HG02885 (cell line): Measurements from ENCODE around the gene OSTF1.

Experiments used
- ATAC-seq: cut with Tn5 transposase; IDR thresholded peaks from one replicate; pipeline ENCODE4 v1.9.1; 2021; ENCODE audit warnings: mild to moderate bottlenecking; ENCODE audit not compliant: unreplicated experiment, poor library complexity

The OSTF1 gene

DNA sequence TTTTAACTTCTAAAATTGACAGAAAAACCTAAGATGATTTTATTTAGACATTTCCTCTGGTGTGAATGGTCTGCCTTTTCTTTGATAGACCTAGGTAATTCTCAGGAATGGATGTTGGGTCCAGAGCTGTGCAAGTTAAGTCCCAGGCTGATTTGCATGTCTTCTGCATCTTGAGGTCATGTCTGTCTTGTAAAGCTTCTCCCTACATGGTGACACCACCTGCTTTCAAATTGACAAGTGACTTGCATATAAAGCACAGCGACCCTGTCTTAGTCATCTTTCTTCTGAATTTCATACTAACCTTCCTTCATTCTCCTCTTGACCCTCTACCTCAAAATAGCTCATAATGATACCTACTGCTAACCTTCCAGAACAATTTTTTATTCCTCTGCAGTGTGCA lies 29.2 kb downstream of the OSTF1 start:
- no peak for ATAC-seq

DNA sequence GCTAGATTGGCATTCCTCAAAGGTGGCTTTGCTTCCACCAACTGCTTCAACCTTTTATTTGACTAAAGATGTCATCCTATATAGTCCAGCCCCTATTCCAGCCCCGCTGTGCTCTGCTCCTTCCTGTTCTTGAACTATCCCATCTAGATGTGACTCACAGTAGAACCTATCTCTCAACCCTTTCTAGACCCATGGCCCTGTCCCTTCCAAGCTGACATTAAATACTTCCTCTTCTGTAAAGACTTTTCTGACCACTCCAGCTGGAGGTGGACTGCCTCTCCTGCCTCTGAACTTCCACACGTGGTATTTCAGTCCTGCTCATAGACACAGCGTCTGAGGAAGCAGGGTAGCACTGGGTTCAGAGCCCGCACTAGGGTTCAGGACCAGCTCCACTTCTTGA lies 32.4 kb downstream of the OSTF1 start:
- ATAC-seq, result no peak

DNA sequence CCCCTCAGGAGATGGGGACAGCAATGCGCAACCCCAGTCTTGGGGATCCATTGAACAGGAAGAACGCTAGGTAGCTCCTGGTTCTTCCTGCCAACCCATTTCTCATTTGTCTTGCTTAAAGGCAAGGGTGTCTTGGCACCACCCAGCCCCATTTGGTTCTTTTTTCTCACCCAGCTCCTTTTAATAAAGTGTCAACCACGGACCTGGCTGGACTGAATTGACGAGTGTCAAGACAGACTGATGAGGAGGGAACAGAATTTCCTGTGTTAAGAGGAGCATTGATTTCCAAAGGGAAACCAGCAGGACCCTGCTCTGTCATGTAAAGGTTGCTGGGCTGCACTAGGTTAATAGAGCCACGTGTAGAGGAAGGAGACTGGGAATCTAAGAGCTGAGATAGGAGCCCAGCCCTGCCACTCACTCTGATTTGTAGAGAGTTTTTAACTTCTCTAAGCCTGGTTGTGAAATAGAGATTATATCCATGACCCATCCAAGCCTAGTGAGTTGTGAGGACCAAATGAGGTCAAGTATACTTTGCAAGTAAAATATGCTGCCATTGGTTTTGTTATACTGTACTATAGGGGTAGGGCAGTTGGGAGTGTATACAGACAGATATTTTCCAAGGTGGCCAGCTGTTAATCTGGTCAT lies 33.7 kb downstream of the OSTF1 start:
- no peak for ATAC-seq

DNA sequence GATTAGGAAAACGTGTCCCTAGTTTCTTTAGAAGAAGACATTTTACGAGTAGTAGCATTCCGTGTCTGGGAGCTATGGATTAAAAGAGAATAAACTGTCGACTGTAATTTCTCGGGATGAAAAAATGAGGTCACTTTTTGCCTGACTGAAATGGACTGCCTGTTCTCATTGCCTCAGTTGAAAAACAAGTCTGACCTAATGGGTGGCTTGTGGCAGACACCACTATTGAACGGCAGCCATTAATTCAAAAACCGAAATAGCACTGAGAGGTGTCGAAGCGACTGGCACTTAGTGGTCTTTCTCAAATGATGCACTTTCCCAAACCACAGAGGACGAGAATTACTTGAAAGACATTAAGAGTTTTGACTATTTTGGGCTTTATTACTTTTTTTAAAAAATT lies 35.4 kb downstream of the OSTF1 start:
- no peak for ATAC-seq

DNA sequence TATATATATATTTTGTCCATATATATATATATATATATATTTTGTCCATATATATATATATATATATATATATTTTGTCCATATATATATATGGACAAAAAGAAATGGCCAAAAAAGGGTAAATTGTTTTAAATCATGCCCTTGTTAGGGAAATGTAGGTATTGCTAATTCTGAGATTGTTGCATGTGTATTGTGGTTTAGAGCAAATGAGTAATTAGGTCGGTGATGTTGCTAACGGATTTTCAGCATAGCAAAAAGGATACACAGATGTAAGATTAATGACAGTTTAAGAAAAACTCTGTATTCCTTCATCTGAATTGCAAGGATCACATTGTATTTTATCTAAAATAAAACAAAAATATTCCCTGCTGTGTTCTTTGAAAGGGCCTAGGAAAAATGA lies 40.2 kb downstream of the OSTF1 start:
- peak; percentile 51 for ATAC-seq

DNA sequence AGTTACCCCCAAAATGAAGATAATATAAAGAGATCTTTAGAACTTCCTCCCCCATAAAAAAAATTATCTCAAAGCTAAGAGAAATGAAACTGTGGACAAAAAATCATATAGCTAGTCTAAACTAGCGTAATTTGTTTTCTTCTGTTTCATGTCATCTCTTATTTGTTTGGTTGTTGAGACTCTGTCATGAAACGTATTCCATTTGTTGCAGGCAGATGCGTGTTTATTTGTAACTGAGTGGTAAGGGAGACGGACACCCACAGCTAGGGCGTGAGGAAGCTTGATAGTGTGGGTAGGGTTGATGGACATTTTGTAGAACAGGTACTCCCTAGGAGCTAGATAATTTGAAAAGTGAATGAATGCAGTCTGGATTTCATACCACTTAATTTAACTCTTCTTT lies 41.9 kb downstream of the OSTF1 start:
- ATAC-seq, result no peak

DNA sequence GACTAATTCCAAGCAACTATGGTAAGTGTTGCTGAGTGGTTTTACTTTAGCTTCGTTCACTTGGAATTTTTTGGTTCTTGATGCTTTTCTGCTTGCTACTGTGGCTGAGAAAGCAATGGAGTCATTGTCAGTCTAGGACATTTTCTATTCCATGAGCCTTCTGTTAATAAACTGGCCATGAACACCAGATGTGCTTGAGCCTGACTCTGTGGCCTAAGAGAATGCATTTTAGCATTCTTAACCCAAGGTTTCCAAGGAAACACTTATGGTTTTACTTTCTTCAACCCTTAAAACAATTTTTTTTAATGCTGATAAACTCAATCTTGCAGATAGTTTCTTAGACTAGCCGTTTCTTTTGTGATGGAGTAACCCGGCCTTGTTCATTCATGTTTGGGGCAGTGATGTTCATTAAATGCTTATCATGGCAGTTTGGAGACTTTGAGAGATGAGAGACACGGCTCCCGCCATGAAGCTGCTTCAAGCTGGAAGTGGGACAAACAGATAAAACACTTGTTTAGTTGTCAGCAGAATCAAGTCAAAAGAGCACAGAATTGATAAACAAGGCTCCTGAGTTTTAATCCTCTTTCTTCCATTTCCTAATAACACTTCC lies 42.4 kb downstream of the OSTF1 start:
- no peak for ATAC-seq

DNA sequence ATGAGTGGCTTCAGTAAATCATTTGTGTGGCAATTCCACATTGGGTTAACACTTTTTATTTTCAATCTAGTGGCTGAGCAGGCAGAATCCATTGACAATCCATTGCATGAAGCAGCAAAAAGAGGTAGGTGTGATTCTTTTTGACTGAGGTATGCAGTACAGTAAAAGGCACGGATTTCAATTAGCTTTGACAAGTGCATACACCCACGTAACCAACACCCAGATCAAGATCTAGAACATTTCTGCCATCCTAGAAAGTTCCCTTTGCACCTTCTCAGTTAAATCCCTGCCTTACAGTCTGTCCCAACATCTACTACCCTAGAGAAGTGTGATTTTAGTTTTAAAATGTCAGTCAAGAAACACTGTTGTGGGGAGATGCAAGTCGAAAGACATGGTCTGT lies 43.4 kb downstream of the OSTF1 start:
- ATAC-seq, result no peak

DNA sequence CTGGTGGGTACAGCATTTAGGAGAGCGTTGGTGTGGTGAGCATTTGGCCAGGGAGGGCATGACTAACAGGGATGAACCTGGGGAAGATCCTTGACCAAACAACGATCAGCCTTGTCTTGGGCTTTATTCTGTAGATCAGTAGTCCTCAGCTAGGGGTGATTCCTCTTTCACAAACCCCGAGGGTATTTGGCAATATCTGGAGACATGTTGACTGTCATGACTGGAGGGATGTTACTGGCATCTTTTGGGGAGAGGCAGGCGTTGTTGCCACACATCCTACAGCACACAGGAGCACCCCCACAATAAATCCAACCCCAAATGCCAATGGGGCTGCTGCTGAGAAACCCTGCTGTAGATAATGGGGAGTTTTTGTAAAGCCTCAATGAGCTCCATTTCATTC lies 43.9 kb downstream of the OSTF1 start:
- no peak for ATAC-seq

DNA sequence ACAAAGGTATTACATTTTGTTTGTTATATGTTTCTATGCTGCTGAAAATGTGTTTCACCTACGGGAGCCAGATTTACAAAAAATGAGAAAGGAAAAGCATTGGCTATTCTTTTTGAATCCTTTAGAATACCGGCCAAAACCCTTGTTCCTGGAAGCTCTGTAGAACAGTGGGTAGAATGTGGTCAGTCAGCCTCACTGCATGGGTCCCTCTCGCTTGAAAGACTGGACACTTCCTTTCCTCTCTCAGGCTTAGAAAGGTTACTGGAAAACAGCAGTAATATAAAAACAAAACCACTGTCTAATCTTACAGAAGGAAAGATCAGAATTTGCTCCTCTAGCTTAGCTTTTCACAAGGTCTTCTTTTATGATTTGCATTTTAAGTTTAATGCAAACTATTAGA lies 45.1 kb downstream of the OSTF1 start:
- no peak for ATAC-seq

DNA sequence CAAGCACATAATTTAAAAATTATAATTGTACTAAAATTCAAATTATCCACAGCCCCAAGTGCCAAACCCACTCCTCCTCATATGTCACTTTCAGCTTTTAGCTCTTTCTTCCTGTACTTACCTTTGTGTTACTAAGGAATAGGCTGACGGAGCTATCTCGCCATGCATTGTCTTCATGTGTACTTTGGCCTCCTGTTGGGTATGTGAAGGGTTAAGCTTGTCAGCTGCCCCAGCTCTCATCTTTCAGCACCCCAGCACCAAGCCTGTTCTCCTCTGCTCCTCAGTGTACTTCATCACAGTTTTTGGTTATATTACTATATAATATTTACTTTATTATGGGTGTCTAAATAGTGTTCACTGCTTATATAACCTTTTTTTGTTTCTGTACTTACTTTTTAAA lies 46.2 kb downstream of the OSTF1 start:
- ATAC-seq, result no peak

DNA sequence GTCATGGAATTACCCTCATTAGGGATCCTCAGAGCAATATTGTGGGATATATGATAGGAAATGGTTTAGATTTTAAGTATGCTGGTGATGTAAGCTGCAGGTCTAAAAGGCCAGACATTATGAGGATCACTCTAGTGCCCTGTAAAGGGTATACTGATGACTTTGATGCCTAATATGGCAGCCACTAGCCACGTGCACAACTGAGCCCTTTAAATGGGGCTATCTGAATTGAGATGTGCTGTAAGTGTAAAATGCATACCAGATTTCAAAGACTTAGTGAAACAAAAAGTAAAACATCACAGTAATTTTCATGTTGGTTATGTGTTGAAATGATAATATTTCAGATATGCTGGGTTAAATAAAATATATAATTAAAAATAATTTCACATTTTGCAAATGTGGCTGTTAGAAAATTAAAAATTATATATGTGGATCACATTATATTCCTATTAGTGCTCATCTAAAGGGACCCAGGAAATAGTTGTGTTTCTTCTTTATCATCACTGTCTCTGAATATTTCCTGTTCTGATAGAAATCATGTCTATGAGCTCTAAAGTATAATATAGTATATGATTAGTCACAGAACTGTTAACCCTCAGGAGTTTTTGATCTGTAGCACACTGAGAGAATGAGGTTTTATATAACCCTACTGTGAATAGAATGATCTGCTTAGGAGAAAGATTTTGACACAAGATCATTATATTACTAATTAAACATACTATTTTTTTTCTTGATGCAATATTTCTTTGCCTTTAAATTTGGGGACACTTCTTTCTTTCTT lies 50.1 kb downstream of the OSTF1 start:
- ATAC-seq, result no peak

DNA sequence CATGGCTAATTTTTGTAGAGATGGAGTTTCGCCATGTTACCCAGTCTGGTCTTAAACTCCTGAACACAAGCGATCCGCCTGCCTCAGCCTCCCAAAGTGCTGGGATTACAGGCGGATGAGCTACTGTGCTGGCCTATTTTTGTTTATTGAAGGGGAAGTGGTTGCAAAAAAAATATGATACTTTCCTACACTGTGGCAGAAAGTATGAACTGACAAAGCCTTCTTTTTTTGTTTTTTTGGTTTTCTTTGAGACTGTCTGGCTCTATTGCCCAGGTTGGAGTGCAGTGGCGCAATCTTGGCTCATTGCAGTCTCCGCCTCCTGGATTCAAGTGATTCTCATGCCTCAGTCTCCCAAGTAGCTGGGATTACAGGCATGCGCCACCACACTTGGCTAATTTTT lies 50.9 kb downstream of the OSTF1 start:
- no peak for ATAC-seq

DNA sequence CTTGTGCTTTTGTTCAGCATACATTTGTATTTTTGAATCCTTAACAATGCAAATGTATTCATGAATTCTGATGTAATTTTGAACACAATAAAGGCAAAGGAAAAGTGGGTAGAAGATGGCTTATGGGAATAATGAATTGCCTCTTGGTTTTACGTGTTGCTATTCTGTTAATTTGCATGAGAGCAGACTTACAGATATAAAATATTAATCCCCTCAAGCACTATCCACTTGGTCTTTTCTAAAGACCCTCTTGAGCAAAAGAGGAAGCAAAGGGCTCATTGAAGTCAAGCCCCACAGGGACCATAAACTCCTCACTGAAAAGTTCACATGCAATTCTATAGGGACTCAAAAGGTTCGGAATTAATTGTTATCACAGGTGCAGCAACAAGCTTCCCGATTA lies 51.9 kb downstream of the OSTF1 start:
- no peak for ATAC-seq

DNA sequence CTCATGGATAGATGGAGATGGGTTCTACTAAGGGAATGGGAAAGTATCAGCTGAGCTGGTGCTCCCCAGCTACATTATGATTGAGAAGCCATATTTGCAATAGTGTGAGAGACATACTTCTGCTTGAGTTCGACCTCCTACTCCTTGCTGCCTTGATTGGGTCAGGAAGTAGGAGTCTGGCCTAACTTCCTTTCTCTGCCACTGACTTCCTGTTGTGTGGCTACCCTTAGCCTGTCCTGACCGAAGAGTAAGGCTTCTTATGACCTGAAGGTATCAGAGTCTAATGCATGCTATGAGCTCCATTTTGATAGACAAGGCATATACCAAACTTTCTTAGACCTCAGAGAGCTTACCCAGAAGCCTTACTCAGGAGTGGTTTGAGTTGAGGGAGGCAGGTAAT lies 53.9 kb downstream of the OSTF1 start:
- peak; percentile 55 for ATAC-seq

DNA sequence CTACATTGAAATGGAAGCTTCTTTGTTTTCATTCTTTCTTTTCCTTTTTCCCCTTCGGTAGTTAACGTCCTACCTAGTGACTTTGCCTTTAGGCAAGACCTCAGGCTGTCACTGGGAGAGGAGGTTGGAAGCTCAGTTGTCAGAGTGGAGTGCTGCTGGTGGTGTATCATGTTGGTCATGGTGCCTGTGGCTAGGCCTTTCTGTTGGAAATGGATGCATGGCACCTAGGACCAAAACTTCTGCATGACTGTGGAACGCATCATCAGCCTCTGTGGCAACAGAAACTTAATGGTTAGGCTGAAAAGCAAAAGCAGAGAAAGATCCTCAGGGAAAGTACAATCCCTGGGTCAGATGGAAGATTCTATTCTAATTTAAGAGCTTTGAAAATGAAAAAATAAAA lies 57.9 kb downstream of the OSTF1 start:
- no peak for ATAC-seq

DNA sequence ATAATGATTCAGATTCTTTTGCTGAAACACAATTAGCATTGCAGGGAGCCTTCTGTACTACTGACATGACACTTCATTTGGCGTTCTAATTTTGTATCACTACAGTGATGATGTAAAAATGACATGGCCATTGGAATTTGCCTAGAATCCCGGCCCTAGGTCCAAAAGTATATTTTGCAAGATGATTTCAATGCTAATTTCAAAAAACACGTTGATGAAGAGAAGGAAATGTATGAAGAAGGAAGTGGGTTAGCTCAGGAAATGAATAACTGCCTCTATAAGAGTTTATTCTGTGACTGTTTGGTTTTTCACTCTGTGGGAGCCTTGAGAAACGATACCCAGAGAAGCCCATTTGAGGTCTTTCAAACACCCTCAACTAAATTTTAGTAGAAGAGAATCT lies 59.3 kb downstream of the OSTF1 start:
- ATAC-seq, result peak; percentile 61

DNA sequence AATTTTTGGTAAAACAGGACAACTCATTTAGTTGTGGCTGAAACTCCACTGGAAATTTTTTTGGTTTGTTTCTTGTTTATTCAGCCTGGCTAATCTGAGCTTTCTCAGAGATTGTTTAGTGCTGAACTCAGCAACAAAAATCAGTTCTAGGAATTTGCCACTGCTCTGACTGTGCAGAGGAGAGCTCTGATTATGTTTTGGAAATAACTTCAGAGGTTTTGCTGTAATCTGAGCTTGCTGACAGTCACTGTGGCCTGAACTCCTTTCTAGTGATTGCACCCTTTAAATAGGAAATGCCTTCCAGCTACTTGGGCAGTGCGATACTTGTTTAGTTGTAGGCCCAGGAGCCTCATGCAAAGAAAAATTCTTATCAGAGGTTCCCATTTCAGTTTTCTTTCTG lies 60.2 kb downstream of the OSTF1 start:
- no peak for ATAC-seq

DNA sequence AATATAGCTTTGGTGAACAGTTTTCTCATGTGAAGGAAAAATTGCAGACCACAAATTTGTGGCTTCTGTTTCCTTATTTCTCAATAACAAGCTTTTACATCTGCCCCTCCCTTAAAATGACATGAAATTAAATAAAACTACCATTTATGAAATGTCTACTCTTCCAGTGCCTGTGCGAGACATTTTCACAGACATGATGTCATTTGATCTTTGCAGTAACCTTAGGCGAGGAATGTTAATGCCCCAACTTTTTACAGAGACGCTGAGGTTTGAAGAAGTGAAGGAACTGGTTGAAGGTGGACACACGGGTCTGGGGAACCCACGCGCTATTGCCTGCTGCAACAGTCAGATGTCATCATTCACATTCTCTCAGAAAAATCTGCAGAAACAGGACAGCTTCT lies 61.5 kb downstream of the OSTF1 start:
- ATAC-seq, result no peak

DNA sequence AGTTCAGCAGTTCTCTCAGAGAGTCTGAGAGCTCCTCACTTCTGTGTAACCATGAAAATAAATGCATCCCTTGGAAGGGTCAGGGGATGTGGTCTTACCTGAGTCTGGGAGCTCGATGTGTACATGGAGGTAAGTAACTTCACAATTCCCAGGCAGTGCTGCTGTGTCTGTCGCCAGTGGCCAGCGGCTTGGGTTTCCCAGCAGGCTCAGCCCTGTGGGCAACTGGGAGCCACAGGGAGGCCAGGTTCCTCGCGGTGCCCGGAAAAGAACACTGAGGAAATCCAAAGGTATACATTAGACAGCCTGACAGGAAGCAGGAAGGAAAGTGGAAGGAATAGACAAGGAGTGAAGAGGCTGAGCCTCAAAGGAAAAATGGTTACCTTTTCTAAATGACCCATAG lies 62.2 kb downstream of the OSTF1 start:
- no peak for ATAC-seq

DNA sequence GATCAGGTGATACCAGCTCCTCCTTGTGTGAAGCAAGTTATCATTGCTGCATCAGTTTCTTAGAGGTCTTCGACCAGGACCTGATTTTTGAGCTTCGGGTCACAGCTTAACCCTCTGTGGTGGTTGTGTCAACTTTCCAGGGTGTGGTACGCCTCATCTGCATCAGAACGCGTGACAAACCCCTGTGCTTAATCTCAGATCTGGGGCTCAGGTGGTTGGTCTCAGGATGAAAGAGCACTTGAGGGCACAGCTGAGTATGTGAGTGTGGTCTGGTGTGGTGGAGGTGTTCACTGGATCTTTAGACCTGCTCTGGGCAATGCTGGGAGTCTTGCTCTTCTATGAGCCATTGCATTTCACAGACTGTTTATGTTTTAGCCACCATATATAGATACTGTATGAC lies 64.1 kb downstream of the OSTF1 start:
- no peak for ATAC-seq

DNA sequence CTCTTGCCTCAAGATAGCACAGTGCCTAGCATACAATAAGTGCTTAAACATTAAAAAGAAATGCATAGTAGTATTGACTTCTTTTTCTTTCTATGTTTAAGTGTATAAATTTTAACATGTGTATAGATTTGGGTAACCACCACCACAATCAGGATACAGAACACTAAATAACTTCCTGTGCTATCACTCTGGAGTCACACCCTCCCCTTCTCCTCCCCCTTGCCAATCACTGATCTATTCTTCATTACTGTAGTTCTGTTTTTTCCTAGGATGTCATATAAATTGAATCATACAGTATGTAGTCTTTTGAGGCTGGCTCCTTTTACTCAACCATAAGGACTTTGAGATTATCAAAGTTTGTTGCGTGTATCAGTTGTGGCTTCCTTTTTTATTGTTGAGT lies 68.5 kb downstream of the OSTF1 start:
- no peak for ATAC-seq
